Activated CD8-positive, alpha-beta memory T cell treated with anti-CD3 and anti-CD28 coated beads, Interleukin-2, amount 50 U/mL, for 1 hour (primary cell): ENCODE measurements around the gene IFIT1B.
"Not testable (repeated sequence)": the region's sequence is repeated elsewhere in the genome, so short reads cannot be mapped to it uniquely, and the experiment has no call there.

Experiments
- DNase-seq: peaks from one replicate; pipeline ENCODE4 v3.0.0-alpha.2; 2020; ENCODE audit errors: extremely low read depth

The IFIT1B gene, protein sequence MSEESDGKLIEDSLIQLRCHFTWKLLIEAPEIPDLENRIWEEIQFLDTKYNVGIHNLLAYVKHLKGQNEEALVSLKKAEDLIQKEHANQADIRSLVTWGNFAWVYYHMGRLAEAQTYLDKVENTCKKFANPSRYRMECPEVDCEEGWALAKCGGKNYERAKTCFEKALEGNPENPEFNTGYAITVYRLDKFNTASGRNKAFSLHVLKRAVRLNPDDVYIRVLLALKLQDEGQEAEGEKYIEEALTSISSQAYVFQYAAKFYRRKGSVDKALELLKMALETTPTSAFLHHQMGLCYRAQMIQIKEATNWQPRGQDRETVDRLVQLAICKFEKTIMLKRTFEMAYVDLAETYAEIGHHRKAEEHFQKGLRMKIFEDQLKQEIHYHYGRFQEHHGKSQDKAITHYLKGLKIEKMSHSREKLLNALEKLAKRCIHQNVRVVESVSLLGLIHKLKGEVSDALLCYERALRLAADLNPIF

DNA sequence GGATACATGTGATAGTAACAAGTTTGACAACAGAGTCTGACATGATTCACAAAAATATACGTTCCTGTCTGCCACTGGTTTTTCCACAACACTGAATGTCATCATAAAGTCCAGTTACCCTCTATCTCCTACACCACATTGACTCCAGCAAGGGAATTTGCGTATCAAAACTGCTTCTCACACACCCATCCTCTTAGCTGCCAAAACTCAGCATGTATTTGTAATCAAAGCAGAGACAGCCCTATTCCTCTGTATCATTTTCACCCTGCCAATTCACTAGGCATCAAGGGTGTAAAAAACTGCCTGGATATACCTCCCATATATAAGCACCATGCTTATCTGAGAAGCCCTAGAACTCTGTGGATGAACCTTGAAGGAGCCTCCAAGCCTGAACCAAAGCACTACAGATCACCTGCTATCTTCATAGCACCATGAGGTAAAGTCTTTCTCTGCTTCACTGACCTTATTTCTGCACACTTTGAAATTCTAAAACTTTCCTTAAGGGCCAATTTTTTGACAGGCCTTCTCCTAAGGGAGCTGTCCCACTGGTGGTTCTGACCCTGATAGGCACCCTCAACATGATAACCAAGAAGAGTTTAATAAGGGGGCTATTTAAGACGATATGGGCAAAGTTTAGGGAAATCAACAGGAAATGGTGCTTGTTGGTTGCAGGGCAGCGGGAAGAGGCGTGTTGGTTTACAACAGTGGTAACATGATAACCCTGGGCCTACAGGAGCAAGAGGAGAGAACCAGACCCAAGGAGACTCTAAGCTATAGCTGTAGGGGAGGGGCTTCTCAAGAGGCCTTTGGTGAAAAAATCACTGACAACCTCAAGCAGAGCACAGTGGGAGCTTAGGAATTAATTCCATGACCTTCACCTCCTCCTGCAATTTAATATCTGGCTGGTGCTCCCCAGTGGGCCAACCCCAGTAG, at the start of gene IFIT1B:
IFIT1B (plus strand) TSS at position 352 of the 933 bp plus-strand sequence; CDS start at position 432, 80 bp downstream.
- no peak for DNase-seq

DNA sequence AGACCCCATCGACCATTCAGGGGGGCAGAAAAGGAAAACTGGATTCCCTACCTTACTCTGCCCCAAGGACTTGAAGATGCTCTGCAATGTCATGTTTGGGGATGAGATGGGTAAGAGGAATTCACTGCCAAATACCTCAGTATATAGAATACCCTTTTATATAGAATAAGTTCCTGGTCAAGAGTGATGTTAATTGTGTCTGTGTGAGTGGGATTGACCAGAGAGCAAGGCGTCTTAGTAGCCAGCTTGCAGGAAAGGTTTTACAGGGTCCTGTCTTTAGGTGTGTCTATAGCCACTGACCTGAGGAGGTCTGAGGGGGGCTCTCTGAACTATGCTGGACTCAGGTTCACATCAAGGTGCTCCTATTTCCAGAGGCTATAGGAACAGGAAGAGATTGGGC, 48.7 kb upstream of the IFIT1B start:
- no peak for DNase-seq

DNA sequence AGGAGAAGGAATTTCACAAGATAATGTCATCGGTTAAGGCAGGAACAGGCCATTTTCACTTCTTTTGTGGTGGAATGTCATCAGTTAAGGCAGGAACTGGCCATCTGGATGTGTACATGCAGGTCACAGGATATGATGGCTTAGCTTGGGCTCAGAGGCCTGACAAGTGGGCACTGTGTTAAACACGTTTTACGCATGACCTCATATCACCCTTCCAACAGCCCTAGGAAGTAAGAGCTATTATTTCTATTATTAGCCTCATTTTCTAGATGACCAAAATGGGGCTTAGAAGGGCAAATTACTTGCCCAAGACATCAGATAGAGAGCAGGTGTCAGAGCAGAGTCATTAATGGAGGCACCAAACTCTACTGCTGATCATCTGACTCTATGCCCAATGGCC, 47.8 kb upstream of the IFIT1B start:
- DNase-seq, result not testable (repeated sequence)

DNA sequence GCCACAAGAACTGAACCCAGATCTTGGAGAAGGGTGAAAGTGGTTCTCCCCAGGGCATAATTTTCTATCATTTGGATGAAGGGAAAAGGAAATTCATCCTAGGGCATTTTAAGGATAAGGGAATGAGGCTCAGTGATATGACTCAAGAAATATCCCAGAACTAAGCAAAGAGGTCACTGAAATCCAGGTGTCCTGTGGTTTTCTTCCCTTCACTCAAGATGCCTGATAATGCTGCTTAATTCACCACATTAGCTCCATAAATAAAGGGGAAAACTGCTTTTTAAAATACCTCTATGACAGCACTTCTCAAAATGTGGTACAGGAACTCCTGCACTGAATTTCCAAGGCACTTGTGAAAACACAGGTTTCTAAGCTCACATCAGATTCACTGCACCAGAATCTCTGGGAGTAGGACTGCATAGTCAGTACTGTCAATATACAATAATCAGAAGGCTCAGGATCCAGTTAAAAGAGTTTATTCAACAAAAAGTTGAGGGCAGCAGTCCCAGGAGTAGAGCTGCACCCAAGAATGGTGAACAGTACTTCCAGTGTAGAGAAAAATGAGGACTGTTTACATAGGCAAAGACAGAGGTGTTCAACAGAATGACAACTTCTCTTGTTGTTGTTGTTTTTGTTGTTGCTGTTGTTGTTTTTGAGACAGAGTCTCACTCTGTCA, 47.2 kb upstream of the IFIT1B start:
- DNase-seq, result no peak

DNA sequence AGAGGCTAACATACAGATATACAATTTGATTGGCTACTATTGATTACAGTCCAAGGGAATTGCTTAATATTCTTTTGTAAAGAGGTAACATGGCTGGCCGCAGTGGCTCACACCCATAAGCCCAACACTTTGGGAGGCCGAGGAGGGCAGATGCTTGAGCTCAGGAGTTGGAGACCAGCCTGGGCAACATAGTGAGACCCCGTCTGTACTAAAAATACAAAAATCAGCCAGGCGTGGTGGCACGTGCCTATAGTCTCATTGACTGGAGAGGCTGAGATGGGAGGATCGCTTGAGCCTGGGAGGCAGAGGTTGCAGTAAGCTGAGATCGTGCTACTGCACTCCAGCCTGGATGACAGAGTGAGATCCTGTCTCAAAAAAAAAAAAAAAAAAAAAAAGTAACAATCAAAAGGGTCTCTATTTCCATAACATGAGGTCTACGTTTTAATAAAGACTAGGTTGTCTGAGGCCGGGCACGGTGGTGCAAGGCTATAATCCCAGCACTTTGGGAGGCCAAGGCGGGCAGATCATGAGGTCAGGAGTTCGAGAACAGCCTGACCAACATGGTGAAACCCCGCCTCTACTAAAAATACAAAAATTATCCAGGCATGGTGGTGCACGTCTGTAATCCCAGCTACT, 46.3 kb upstream of the IFIT1B start:
- DNase-seq, result not testable (repeated sequence)

DNA sequence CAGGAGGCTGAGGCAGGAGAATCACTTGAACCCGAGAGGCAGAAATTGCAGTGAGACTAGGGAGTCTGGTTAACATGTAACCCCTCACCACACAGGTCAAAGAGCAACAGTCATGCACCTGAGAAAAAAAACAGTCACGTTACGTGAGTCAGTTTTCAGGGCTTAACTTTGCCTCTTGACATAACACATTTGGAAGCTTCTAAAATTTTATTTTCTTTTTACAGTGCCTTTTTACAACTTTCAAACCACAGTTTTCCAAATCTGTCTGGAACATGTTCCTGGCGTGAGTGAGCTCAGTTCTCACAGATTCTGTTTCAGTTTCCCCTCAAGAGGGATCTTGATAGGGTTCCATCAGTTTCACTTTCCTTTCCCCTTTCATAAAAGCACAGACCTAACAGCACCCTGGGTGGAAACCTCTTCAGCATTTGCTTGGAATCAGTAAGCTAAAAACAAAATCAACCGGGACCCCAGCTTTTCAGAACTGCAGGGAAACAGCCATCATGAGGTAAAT, 45.7 kb upstream of the IFIT1B start:
- no peak for DNase-seq

DNA sequence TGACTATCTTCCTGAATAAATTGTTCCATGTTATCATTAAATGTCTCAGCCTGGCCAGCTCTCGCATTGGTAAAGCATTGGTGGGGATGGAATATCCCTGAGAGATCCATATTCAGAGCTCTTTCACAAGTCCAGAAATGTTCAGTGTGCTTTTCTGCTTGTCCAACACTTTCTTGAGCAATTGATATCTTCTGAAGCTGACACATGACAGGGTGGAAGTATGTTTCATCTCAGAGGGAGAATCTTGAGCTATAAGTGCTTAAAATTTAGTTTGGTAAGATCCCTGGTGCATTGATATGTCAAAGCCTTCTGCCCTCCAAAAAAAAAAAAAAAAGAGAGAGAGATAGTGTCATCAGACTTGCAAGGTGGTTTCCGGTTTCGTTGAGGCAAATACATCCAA, 42.6 kb upstream of the IFIT1B start:
- no peak for DNase-seq

DNA sequence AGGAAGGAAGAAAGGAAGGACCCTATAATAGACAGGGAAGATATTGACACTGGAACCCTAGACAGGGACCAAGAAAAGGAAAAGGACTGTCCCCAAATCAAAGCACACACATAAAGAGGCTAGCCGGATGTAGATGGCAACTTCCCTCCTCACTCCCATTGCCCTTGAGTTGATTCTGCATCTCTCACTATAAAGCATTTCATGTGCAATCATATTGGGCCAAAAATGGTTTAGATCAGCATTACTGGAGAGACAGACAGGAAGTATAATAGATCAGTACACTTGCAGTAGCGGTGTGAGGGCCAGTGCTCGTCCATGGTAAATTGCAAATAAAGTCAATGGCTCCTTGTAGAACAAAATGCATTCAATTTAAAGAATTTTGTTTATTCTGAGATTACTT, 41.6 kb upstream of the IFIT1B start:
- no peak for DNase-seq

DNA sequence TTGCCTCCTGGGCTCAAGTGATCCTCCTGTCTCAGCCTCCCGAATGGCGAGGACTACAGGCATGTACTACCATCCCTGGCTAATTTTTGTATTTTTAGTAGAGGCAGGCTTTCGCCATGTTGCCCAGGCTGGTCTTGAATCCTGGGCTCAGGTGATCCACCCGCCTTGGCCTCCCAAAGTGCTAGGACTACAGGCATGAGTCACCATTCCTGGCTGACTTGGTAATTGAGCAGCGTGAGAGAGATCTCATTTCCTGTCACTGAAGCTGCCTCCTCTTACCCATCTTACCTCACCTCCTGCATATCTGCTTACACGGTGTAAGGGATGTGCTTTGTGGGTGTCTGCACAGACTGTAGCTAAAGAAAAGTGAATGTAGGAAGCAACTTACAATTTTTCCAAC, 40.4 kb upstream of the IFIT1B start:
- DNase-seq, result no peak

DNA sequence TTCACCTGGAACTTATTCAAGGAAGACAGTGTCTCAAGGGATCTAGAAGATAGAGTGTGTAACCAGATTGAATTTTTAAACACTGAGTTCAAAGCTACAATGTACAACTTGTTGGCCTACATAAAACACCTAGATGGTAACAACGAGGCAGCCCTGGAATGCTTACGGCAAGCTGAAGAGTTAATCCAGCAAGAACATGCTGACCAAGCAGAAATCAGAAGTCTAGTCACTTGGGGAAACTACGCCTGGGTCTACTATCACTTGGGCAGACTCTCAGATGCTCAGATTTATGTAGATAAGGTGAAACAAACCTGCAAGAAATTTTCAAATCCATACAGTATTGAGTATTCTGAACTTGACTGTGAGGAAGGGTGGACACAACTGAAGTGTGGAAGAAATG, 39.1 kb upstream of the IFIT1B start:
- no peak for DNase-seq

DNA sequence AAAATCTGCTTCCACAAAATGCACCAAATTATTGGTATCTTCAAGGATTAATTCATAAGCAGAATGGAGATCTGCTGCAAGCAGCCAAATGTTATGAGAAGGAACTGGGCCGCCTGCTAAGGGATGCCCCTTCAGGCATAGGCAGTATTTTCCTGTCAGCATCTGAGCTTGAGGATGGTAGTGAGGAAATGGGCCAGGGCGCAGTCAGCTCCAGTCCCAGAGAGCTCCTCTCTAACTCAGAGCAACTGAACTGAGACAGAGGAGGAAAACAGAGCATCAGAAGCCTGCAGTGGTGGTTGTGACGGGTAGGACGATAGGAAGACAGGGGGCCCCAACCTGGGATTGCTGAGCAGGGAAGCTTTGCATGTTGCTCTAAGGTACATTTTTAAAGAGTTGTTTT, 38.0 kb upstream of the IFIT1B start:
- DNase-seq, result no peak

DNA sequence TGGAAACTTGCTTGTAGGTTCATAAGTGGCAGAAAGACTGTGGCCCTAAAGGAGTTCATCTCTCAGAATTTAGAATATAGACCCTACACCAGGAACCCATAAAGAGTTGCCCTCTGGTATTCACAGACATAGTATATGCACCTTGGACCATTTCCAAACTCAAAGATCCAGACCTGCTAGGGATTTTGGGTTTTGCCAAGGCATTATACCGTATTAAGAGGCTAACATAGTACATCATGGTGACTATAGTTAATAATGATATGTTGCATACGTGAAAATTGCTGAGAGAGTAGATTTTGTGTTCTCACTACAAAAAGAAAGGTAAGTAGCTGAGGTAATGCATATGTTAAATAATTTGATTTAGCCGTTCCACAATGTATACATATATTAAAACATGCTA, 36.2 kb upstream of the IFIT1B start:
- no peak for DNase-seq

DNA sequence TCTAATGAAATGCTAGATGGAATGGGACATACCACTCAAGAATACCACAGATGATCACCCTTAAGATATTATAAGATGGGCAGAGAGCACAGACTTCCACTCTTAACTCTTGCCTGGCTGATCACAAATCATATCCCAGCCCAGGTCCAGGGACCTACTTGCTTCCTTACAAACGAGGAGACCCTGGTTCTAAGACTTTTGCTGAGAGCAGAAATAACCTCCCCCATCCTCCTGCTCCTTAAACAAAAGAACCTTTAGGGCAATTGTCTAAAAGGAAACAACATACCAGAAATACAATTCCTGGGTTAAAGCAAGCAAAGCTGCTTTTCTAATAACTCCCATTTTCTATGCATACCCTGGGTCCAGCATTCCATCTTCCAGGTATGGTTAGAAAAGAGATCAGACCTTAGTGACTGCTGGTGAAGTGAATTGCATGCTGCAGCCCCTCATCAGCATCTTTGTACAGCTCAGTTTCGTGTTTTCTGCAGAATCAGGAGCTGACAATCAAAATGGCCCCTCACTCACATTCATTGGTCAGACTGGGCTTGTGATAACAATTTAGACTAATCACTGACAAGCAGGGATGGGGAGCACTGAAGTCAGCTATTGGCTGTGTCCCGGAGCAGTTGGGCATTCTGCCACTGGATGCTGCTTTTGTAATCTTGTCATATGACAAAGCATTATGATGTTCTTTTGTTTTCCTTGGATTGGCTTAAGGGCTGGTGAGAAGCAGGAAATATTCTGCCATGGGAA, 35.5 kb upstream of the IFIT1B start:
- no peak for DNase-seq

DNA sequence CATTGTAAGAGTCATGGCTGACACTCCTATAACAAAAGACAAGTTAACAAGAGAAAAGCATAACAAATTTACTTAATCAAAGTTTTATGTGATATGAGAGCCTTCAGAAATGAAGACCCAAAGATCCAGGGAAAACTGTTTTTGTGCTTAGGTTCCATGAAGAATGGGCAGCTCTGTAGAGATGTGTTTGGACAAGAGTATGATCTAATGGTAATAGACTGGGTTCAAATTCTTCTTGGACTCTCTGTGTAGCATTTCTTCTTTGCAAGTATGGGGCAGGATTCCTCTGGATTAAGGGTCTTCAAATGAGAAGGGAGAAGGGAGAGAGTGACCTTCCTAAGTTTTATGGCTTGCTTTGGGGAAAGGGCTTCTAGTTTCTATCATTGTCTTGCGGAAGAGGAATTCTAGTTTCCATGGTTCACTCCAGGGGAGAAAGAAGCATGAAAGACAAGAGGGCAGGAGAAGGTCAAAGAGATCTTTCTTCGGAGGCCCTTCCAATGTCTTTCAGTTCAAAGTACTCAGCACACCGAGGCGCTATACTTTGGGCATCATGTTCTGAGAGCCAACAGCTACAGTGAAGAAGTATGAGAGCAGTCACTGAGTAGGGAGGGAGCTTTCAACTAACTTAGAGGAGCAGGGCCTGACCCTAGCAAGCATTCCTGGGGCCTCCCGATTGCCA, 34.6 kb upstream of the IFIT1B start:
- DNase-seq, result no peak

DNA sequence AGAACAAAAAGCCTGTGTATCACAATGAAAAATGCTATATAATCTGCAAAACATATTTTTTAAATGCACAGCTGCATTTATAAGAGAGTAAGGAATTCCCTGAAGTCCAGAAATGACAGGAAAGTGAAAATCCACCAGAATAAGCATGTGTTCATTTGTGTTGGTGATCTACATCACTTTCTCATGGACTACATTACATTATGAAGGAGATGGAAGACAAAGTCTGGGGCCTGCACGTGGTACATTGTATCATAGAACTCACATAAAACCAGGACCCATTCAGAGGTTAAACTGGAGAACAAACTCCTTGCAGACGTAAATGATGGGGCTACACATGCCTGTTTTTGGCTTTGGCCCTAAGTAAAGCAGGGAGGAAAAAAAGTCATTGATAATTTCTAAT, 33.7 kb upstream of the IFIT1B start:
- no peak for DNase-seq

DNA sequence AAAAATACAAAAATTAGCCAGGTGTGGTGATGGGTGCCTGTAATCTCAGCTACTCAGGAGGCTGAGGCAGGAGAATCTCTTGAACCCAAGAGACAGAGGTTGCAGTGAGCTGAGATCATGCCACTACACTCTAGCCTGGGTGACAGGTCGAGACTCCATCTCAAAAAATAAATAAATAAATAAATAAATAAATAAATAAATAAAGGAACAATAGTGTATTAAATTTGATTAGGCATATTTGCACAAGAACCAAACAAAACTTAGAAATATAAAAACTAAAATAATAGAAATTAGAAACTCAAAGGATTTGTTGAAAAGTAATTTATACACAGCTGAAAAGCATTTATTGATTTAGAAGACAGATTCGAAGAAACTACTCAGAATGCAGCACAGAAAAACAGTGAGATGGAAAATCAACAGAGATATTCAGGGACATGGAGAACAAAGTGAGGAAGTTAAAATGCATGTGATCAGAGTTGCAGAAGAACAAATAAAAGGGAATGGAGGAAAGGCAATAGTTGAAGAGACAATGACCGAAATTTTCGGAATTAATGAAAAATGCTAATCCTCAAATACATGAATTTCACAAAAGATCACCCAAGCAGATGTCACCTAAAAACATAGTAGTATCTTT, 32.4 kb upstream of the IFIT1B start:
- no peak for DNase-seq

DNA sequence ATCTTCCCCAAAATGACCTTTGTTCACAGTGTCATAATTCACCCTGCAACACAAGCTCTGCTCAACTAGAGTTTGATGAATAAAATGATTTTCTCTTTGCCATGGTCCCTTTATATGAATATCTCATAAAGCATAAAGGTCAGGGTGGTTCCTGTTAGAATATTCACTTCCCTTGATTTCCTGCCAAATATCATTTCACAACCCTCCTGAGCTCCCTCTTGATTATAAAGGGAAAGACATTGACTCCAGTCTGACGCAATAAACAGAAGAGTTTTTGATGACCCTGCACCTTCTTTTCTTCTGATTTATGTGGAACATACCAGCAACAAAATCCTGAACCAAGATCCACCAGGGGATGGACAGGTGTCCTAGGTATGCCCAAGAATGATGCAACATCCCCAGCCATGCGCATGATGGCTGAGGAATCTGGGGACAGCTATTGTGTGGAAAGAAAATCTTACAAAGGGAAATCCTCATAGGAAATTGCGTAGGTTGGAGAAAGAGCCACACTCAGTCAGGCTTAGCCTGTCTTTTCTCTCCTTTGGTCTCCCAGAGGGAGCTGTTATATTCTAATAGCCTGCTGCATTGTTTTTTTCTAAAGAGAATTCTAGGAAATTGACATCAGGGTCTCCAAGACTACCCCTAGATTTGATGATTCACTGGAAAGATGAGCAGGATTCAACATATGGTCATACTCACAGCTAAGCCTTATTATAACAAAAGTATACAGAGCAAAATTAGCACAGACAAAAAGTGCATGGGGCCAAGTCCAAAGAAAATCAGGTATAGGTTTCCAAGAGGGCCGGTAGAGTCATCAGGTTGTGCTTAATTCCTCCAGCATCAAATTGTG, 31.2 kb upstream of the IFIT1B start:
- DNase-seq, result no peak

DNA sequence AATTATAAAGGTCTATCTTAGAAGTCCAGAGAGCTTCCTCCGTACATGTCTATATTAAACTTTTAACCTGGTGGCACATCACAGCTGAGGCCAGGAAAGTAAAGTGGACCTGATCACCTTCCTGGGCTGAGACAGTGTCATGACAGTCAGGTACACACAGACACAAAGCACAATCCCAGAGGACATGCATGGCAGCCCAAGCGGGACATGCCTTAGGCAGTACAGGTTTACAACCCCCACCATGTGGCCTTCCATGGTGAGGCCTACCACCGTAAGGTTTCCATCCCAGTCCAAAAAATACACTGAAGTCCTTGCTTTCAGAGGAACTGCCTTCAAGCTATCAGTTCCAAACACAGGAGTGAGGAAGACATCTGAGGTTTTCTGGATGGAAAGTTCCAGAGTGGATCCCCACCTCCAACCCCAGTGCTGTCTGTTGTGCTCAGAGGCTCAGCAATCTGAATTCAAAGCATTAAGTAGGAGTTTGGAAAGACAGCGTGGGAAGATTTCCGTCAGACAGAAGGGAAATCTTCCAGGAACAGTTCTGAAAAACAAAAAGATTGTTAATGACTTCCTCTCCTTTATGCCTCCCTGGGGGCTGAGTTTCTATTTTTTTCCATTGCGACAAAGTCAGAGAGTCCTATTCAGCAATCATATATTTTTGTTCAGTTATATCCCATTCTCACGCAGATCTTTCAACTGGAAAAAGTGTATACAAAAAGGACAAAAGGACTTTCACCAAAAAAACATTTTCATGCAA, 30.0 kb upstream of the IFIT1B start:
- no peak for DNase-seq
